LNCaP clone FGC (cell line): Measurements from ENCODE around the gene CCDC71L.

Experiments
- DNase-seq: peaks from one replicate; pipeline ENCODE4 v3.0.0-alpha.2; 2011; ENCODE audit warnings: low read depth
- H3K4me3 ChIP-seq: 2 replicates; pipeline ENCODE4 v1.5.1; 2011; ENCODE audit warnings: mild to moderate bottlenecking, low read depth, low read length, control low read depth
- CTCF ChIP-seq: IDR thresholded peaks from 2 replicates; pipeline ENCODE4 v1.5.1; 2012; ENCODE audit warnings: mild to moderate bottlenecking; ENCODE audit not compliant: control insufficient read depth, insufficient read depth; ENCODE audit errors: extremely low read depth

CCDC71L gene

DNA sequence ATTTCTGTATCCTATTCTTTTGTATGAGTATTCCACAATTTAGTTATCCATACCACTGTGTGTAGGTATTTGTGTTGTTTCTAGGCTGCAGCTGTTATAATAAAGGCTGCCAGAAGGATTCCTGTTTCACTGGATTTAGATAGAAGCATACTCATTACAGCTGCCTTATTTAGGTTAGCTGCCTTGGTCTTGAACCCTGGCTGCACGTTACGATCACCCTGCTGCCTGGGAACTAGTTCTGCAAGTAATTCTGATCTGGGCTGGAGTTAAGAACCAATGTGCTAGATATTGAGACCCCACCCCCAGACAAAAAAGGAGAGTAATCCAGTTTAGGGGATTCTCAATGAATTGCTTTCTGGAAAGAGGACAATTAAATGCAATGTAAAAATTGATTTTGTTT, 43.1 kb downstream of the CCDC71L start:
- no peak for TF ChIP-seq CTCF
- no peak for DNase-seq
- H3K4me3 ChIP-seq, result no peak overlapping the region

- no peak for TF ChIP-seq CTCF
- H3K4me3 ChIP-seq, result no peak overlapping the region
- no peak for DNase-seq
These were observed 44.3 kb downstream of the CCDC71L start for GRCh38 chr7:106616708-106617051.

DNA sequence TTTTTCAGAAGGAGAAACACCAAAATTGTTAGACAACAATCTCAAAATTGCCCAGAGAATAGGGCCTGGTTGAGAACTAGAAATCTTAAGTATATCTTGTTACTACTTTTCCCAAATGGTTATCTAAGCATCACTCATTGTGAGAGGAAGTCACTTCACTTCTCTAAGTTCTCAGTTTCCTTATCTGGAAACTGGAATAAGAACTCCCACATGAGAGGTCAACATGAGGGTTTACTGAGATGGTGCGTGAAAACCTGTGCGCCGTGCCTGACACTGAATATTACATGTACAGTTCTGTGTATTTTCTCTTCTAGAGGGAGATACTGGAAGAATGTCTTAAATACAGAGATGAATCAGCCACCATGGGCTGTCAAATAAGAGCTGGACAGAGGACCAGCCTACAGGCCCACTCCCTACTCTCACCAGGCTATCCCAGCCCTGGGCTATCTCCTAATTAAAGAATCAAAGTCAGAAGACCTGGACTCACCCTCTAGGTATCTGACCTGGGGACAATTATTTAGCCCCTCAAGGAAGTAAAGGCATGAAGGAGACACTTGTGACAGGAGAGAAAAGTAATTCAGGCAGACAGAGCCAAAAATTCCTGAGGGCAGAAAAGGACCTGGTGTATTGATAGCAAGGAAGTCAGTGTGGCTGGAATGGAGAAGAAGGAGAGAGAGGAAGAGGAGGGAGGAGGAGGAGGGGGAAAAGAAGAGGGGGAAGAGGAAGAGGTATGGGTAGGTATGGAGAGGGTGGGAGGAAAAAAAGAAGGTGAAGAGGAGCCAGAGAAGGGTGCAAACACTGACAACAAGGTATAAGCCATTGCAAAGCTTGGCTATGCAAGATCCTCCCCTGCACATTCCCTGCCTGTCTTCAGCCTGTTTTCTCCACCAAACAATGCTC, 44.9 kb downstream of the CCDC71L start:
- TF ChIP-seq CTCF, result no peak

DNA sequence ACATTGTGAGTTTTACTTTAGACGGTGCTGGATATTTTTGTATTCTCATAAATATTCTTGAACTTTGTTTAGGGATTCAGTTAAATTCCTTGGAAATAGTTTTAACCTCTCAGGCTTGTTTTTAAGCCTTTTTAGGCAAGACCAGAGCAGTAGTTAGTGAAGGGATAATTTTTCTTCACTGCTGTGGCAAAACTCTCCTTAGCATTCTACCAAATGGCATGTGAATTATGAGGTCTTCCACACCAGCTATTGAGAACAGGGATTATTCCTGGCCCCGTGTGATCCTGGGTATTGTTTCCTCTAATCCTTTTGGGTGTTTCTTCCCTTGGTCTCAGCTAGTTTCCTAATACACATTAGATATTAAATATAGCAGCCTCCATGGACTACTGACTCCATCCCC, 46.2 kb downstream of the CCDC71L start:
- no peak for TF ChIP-seq CTCF
- DNase-seq, result no peak
- H3K4me3 ChIP-seq, result no peak overlapping the region

More for the DNA sequence above, 44.9 kb downstream of the CCDC71L start:
- no peak for DNase-seq
- no peak overlapping the region for H3K4me3 ChIP-seq

DNA sequence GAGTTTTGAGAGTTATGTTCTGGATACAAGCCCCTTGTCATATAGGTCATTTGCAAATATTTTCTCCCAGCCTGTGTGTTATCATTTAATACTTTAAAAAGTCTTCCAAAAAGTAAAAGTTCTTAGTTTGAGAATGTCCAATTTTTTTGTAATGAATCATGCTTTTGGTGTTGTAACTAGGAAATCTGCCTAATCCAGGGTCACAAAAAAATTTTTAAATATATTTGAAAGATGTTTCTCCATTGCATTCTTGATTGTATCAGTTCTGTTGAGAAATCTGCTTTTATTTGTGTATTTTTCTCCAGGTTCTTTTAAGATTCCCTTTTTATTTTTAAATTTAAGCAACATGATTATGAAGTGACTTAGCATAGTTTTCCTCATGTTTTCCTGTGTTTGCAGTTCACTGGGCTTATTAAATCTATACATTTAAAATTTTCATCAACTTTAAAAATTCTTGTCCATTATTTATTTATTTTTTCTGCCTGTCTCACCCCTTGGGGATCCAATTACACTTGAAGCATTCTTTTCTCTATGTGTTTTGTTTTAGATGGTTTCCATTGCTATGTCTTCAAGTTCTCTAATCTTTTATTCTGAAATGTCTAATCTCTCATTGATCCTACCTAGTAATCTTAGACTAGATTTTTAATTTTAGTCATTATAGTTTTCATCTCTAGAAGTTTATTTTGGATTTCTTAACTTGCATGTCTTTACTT, 47.0 kb downstream of the CCDC71L start:
- DNase-seq, result no peak
- TF ChIP-seq CTCF, result no peak

DNA sequence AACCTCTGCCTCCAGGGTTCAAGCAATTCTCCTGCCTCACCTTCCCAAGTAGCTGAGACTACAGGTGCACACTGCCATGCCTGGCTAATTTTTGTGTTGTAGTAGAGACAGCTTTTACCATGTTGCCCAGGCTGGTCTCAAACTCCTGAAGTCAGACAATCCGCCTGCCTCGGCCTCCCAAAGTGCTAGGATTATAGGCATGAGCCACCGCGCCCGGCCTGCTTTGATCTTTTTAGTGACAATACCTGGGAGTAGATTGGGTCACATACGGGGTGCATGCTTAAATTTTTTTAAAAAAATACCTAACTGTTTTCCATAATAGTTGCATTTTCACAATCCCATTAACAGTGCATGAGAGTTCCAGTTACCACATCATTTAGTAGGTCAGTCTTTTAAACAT, 47.7 kb downstream of the CCDC71L start:
- no peak overlapping the region for H3K4me3 ChIP-seq

More for the DNA sequence above, 47.0 kb downstream of the CCDC71L start:
- H3K4me3 ChIP-seq, result no peak overlapping the region

More for the DNA sequence above, 47.7 kb downstream of the CCDC71L start:
- DNase-seq, result no peak
- TF ChIP-seq CTCF, result no peak
